Activated T-cell treated with anti-CD3 and anti-CD28 coated beads for 48 hours (primary cell): ENCODE data around the gene SLC2A5.

Source experiments
- DNase-seq: peaks from one replicate; pipeline ENCODE4 v3.0.0-alpha.2; 2020; ENCODE audit warnings: low read depth

Gene SLC2A5

DNA sequence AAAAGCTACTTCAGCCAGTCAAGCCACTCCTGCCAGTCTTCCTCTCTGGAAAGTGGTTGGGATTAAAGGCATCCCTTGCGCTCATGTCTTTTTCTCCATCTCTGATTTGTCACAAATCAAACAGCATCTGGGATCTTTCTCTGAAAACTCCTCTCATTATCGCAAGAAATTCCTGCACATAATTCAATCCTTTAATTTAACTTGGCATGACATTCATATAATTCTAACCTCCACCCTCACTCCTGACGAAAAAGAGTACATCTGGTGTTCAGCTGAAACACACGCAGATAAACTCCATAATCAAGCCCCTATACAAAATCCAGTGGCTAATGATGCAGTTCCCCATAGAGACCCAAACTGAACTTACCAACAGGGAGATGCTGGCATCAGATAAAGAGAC, 19.4 kb upstream of the SLC2A5 start:
- no peak for DNase-seq

DNA sequence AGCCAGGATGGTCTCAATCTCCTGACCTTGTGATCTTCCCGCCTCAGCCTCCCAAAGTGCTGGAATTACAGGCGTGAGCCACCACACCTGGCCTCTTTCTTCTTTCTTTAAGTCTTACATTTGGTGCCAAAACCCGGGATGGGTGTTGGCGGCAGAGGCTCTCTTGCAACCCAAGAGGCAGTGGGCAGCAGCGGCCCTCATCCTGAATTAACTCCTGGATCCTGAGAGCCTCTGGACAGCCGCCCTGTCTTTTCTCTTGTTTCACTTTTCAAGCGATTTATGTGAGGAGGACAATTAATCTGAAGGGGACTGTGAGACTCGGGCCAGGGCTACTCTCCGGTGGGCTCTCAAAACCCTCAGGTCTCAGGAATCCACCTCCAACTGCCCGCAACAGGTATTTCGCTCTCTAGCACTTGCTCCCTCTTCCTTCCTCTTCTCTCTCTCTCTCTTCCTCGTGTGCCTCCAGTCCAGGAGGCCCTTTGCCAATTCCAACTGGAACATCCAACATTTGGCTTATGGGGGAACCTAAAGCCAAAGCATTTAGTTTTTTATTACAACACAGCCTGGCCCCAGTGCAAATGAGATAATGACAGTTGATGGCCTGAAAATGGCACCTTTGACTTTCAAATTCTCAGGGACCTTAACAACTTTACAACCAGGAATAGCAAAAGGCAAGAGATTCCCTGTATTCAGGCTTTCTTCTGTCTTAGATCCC, 18.1 kb upstream of the SLC2A5 start:
- DNase-seq = no peak

DNA sequence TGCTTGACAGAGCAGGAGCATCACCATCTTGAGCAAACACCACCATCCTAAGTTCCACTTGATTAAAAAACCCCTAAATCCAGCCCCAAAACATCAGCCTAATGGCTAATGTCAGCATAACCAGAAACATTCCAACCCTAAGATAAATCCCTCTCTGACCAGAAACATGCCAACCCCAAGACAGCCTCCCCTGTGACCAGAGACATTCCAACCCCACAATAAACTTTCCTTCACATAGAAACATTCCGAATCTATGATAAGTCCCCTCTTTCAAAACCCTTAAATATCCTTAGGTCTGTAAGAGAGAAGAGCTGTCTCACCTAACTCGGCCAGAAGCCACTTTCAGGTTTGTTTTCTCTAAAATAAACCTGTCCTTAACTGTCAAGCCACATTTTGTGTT, 17.4 kb upstream of the SLC2A5 start:
- DNase-seq = no peak

DNA sequence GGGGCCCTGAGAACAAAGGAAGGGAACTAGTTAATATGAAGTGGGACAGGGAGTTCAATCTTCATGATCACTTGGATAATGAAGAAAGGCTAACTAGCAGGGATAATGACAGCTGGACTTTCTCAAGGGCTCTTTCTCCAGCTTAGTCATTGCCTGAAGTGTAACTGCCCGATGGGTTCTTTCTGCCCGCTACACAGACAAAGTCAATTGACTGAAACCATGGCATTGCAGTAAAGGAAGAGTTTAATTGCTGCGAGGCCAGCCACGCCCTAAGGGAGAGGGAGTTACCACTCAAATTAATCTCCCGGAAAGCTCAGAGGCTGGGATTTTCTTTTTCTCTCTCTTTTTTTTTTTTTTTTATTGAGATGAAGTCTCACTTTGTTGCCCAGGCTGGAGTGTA, 16.6 kb upstream of the SLC2A5 start:
- no peak for DNase-seq

DNA sequence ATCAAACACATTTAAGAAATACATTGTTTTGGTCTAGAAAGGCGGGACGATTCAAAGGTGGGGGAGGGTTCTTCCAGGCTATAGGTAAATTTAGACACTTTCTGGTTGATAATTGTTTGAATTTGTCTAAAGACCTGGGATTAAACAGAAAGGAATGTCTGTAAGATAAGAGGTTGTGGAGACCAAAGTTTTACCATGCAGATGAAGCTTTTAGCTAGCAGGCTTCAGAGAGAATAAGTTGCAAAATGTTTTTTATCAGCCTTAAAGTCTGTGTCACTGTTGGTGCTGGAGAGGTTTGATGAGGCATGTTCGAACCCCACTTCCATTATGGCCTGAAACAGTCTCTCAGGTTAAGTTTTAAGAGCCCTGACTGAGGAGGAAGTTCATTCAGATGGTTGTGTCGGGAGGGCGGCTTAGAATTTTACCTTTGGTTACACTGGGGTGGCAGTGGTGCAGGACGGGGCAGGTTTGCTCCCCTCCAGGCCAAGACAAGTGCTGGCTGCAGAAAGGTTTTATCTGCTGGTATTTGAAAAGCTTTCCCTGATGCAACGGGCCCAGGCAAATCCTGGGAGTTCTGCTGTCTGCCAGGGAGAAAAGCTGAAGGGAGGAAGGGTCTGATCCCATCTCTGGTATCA, 16.0 kb upstream of the SLC2A5 start:
- DNase-seq = no peak

DNA sequence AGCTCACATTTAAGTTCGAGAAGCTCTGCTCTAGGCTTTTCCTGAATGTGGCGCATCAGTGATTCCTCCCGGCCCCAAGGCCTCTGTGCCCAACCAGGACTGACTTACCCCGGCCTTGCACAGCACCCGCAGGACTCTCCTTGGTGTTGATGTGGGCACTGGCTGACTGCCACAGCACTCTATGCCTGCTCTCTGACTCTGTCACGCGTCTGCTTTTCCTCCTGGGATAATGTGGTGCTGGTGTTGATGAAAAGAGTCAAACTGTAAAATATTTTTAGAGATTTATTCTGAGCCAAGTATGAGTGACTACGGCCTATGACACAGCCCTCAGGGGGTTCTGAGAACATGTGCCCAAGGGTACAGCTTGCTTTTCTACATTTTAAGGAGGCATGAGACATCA, 15.5 kb upstream of the SLC2A5 start:
- DNase-seq = no peak

DNA sequence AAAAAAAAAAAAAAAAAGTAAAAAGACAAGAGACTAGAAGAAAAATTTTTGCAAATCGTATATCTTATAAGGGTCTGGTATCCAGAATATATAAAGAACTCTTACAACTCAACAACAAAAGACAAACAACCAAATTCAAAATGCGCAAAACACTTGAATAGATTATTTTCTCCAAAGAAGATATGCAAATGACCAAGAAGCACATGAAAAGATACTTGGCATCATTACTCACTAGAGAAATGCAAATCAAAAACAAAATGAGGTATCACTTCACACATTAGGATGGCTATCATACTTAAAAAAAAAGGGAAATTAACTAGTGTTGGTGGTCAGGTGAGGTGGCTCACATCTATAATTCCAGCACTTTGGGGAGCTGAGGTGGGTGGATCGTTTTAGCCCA, 12.0 kb upstream of the SLC2A5 start:
- DNase-seq = no peak

DNA sequence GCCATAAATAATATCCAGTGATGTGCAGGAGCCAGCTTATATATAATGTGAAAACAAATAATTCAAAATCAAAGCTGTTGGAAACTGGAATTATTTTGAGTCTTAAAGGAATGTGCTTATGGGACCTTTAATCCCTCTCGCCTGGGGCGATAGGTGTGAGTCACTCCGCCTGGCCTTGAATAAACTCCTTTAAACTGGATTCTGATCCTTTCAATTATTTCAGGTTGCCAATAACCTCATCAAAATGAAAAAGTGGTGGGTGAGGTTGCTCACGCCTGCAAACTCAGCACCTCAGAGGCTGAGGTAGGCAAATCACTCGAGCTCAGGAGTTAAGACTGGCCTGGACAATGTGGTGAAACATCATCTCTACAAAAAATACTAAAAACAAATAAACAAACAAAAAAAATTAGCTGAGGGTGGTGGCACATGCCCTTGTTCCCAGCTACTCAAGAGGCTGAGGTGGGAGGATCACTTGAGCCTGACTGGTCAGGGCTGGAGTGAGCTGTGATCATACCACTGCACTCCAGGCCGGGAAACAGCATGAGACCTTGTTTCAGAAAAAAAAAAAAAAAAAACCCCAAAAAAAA, 11.4 kb upstream of the SLC2A5 start:
- DNase-seq = no peak

DNA sequence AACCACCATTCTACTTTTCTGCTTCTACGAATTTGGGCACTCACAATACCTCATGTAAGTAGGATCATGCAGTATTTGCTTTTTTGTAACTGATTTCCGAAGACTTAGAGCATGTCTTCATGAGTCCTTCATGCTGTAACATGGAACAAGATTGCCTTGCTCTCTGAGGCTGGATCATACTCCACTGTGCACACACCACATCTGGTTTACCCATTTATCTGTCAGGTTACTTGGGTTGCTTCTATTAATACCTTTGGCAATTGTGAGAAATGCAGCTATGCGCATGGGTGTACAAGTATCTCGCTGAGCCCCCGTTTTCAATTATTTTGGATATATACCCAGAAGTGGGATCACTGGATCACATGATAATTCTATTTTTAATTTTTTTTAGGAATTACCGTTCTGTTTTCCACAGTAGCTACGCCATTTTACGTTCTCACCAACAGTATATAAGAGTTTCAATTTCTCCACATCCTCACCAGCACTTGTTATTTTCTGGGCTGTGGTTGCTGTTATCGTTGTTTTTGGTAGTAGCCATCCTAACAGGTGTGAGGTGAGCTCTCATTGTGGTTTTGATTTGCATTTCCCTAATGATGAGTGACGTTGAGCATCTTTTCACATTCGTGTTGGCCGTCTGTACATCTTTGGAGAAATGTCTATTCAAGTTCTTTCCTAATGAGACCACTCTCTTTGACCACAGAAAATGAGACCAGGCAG, 10.7 kb upstream of the SLC2A5 start:
- DNase-seq = no peak

DNA sequence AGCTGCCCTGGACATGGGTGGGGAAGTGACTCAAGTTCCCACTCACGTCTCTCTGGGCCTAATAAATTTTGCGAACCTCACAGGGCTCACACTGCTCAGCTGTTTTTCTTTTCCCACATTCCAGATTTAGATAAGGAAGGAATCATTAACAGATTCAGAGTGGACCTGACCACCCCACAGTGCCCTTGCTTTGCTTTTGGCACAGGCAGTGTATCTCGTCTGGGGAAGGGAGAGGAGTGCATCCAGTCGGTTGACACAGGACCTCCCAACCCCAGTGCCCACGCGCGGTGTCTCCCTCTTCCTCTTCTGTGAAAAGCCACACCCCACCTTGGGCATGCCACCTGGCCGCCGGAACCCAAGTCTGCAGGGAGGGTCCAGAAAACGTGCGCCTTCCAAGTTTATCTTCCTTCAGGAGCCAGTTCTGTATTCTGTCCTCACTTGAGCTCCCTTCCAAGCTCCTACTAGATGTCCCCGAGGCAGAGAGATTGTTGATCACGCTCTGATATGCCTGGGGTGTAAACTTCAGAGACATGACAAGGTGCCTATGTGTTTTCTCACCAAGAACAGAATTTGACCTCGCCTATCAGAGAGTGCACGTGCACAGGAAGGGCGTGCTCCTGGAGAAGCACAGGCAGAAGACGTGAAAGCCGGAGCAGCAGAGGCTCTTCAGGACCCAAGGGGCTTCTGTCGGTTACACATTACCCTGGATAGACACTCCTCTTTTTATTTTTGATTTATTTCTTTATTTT, 9.5 kb upstream of the SLC2A5 start:
- no peak for DNase-seq

DNA sequence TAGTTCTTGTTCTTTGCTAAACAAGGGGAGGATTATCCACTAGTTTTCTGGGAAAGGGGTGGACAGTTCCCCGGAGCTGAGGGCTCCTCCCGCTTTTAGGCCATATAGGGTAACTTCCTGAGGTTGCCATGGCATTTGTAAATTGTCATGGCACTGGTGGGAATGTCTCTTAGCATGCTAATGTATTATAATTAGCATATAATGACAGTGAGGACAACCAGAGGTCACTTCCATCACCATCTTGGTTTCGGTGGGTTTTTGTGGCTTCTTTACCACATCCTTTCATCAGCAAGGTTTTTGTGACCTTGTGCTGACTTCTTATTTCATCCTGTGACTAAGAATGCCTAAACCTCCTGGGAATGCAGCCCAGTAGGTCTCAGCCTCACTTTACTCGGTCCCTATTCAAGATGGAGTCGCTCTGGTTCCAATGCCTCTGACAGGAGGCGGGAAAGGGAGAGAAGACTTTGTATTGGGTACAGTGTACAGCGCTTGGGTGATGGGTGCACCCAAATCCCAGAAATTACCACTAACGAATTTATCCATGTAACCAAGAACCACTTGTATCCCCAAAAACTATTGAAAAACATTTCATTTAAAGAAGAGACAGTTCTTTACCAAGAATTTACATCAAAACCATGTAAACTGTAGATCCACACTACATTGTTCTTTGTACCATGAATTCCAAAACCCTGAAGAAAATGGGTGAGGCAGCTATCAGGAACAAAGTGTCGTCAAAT, 8.7 kb upstream of the SLC2A5 start:
- no peak for DNase-seq

DNA sequence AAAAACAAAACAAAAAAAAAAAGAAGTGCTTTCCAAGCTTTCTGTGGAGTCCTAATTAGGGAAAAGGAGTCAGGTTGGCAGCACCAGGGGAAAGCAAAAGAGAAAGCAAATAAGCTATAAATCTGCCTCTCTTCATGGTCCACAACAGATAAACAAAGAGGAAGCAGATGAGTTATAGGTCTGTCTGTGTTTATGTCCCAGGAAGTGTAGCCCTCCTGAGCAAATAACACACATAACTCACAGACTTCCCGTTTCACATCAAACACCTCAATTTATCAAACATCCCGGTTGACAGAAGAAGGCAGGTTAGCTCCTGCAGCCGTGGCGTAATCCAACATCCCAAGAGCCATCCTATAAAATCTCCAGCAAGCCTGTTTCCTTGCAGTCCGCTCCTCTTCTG, 5.6 kb upstream of the SLC2A5 start:
- DNase-seq = no peak

DNA sequence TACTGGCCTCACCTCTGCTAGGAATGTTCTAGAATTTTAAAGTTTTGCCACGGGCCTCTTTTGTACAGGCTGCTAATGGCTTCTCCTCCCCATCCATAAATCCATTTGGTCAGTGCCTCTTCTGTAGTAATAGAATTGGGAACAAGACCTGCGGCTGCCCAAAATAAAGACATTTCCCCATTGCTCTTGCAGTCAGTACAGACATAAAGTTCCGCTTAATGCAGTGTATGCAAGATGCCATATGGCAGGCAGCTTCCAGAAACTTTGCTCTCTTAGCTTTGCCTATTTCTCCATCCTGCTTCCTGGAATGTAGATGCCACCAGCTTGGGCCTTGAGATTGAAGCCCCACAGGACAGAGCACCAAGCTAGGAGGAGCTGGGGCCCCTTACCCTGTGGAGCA, 3.7 kb upstream of the SLC2A5 start:
- DNase-seq = no peak

DNA sequence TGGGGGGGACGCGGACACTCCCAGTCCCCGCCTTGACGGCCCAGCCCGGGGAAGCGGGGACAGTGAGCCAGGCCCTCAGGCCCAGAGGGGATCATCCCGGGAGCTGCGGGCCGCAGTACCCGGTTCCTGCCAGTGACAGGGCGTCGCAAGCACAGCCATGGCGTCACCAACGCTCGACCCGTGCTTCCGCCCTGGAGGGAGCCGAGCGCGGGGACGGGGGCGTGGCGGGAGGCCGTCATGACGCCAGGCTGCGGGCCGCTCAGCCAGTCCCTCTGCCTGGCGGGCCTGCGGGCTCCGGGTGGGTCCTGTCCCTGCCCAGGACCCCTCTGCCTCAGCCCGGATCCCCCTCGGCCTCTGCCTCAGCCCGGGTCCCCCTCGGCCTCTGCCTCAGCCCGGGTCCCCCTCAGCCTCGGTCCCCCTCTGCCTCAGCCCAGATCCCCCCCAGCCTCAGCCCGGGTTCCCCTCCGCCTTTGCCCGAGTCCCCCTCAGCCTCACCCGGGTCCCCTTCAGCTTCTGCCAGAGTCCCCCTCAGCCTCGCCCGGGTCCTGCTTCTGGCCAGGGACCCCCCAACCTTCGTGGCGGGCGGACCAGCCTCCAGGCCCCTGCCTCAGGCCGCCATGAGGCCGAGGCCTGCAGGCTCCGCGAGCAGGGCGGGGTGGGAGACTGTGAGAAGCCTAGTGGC, 2.3 kb upstream of the SLC2A5 start:
- no peak for DNase-seq

DNA sequence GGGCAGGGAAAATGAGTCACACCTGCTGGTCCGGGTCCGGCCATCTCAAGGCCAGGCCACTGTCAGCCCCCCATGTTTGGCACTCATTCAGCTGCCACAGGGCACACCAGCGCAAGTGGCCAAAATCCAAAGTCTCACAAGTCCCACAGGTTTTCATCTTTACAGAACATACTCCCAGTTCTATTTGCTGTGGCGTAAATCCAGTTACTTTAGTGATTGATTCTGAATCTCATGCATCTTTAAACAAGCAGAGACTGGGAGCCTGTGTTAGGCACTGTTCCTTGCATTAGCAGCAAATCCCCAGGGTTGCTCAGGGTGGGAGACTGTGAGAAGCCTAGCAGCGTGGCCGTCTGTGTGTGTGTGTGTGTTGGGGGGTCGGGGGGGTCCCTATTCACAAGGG, 1.1 kb upstream of the SLC2A5 start:
- no peak for DNase-seq

DNA sequence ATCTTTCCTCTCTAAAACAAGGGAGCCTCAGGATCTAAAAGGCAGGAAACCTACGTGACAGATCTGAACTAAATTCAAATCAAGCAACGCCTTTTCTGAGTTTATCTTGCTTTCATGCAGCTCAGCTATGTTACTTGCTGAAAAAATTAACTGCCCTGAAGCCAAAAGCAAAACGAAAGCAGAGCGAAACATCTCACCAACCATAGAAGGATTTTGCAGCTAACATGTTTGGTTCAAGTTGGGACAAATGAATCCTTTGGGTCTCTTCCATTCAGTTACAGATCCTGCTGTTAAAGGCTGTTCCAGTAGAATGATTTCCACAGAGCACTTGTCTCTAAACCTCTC, 482 bp downstream of the SLC2A5 start:
- no peak for DNase-seq

DNA sequence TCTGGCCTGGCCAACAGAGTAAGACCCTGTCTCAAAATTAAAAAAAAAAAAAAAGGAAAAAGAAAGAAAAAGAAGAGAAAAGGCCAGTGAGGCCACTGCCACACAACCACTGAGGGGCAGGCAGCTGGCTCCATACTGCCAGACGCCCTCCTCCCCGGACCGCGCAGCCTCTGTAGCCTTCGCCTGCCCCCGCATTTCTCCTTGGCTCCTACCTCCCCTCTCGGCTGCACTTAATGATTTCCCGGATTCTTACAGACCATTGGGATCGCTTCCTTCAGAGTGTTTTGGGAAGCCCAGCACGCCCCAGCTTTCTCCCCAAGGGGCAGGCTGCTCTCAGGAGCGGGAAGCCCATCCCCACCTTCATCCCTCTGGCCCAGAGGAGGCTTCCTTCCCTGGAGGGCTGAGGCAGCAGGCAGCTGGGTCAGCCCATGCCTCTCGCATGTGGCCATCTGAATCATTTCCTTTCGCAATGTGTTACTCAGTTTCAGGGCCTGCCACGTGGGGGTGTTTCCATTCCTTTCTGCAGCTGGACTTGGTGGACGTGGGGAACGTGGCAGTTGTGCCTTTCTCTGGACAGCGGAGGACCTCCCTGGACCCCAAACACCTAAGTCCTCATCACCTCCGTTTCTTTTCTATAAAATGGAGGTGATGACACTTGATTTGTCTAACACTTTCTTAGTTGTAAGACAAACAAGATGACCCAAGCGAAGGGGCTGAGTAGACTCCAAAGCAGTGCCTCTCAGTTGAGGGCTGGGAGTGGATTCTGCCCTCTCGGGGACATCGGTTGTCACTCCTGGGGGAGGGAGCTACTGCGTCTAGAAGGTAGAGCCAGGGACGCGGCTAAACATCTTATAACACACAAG, 2.3 kb downstream of the SLC2A5 start:
- DNase-seq = no peak

DNA sequence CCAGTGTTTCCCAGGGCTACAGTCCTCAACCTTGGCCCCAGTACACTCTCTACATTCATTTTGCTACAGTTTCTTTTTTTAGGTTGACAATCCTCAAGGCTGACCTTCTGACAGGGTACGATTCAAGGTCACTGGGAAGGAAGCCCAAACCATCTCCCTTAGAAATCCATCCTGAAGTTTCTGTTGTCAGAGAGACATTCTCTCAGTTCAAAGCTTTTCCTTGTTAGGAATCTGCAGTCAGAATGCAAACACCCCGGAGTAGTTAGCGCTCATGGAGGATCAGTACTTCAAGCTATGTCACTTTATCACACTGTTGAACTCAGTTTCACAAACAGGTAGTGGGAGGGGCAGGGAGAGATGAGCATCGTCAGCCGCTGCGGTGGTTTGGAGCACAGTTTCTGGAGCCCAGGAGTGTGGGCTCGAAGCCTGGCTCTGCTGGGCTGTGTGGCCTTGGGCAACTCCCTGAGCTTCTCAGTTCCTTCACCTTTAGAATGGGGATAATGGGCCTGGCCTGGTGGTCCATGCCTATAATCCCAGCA, 4.2 kb downstream of the SLC2A5 start:
- DNase-seq = no peak

DNA sequence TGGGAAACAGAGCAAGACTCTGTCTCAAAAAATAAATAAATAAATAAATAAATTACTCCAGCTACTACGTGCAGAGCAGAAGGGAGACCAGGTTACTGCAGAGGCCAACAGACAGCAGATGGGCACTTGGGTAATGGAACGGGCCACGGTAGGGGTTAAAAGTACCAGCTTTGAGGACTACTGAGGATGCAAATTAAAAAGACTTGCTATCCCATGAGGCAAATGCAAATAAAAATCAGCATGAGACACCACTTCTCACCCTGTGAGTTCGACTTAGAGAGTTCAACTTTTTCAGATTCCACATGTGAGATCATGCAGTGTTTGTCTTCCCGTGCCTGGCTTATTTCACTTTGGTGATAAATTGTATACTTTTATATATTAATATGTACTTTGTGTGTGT, 6.6 kb downstream of the SLC2A5 start:
- no peak for DNase-seq

DNA sequence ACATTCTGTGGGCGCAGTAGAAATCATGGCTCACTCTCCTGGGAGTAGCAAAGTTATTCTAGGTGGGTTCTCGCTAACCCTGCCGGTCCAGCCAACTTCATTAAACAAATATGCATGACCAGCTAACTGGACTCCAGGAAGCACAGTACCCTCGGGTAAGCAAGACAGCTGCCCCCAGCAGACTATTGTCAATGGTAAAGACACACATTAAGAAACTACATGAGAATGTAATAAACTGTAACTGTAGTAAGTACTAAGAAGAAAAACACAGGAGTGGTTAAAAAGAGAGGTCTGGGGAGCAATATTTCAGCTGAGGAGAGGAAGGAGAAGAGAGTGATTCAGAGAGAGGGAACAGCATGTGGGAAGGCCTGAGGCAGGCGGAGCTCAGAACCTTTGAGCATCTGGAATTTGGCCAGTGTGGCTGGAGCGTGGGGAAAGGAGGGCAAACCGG, 7.4 kb downstream of the SLC2A5 start:
- no peak for DNase-seq
